ENCODE results near the gene SEC23A.
"Not testable (repeated sequence)": the region's sequence is repeated elsewhere in the genome, so short reads cannot be mapped to it uniquely, and the experiment has no call there.

Gene SEC23A

GRCh38 chr14:39030209-39030608 lies 72.8 kb downstream of the SEC23A start:
- DNase-seq (ENCODE audit: low read depth in 2 of 2) = no peak

GRCh38 chr14:39029789-39030188 lies 73.2 kb downstream of the SEC23A start:
- DNase-seq (ENCODE audit: low read depth in 2 of 2) = no peak

GRCh38 chr14:39028620-39029019 lies 74.4 kb downstream of the SEC23A start:
- DNase-seq (ENCODE audit: low read depth in 2 of 2) = no peak

GRCh38 chr14:39025810-39026627 lies 77.0 kb downstream of the SEC23A start:
- DNase-seq (ENCODE audit: low read depth in 2 of 2) = no peak

DNA sequence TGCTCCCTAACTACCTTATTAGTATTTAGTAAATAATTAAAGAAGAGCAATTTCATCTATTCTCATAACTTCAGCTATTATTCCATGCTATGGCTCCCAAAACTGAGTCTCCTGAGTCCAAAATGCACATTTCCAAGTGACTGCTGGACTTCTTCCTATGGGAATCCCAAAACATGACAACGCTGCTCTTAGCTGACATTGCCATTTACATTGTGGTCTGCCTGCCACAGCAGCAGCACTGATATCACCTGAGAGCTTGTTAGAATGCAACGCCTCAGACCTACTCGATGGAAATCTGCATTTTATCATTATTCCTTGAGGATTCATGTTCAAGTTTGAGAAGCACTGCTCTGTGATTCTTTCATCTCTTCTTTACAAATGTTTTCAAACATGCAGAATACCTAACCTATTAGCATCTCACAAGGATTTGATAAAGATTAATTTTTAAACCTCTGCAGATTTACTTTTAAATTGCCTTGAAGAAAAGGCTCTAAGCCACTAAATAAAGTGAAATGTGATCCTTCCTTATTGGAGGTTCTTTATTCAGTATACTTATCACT lies 77.7 kb downstream of the SEC23A start:
- no peak for DNase-seq (ENCODE audit: low read depth in 2 of 2)

DNA sequence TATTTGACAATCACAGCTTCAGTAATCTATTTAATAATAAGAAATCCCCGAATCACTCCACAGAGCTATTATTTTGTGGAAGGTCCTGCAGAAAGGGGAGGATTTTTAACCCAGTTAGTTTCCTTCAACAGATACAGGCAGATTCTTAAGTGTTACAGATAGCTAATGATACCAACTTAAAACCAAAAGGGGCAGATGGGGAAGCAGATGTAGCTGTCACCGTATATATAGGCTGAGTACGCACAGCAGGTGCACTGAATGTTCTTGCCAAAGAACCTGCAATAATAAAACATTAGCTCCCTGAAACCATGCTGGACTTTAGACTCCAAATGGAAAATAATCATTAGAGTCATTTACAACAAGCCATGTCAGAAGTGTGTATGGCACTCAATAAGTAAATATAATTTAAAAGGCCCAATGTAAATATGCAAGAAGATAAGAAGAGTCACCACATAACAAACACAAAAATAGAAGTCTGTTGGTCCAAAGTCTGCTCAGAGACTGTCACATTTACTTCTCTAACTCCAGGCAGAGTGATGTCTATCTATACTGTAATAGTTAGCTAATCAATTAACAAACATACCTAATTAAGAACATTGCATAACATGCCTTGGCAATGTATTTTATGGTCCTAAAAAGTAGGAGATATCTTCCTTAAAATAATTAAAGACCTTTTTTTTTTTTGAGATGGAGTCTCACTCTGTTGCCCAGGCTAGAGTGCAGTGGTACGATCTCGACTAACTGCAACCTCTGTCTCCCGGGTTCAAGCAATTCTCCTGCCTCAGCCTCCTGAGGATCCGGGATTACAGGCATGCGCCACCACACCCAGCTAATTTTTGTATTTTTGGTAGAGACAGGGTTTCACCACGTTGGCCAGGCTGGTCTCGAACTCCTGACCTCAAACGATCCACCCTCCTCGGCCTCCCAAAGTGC lies 78.8 kb downstream of the SEC23A start:
- no peak for DNase-seq (ENCODE audit: low read depth in 2 of 2)

GRCh38 chr14:39017096-39018016 lies 85.7 kb downstream of the SEC23A start:
- DNase-seq (ENCODE audit: low read depth in 2 of 2) = not testable (repeated sequence)

- DNase-seq (ENCODE audit: low read depth in 2 of 2) = no peak
Measured at GRCh38 chr14:39016733-39017095, 86.3 kb downstream of the SEC23A start.

DNA sequence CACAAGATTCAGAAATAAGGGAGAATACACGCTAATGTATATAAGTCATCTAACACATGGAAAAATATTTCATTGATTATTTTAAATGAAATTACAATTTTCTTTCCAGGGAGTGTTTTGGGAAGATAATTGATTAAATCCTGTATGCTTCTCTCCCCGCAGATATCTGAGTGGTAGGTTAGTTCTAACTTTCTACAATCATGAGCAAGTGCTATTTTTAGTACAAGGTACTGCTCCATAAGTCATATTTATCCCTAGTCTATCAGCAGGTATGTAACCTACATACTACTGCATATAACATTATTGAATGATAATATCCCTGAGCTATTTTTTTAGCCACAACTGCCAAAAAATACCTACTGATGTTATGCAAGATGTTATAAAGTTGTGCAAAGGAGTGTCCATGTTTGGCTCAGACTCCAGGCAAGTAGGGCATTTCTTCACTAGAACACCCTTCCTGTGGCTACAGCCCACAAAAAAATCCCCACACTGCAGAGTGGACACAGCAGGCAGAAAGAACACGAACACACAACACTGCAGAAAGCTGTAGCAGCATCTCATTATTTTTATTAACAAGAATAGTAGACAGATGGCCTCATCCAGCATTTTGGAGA lies 87.0 kb downstream of the SEC23A start:
- DNase-seq (ENCODE audit: low read depth in 2 of 2) = no peak

DNA sequence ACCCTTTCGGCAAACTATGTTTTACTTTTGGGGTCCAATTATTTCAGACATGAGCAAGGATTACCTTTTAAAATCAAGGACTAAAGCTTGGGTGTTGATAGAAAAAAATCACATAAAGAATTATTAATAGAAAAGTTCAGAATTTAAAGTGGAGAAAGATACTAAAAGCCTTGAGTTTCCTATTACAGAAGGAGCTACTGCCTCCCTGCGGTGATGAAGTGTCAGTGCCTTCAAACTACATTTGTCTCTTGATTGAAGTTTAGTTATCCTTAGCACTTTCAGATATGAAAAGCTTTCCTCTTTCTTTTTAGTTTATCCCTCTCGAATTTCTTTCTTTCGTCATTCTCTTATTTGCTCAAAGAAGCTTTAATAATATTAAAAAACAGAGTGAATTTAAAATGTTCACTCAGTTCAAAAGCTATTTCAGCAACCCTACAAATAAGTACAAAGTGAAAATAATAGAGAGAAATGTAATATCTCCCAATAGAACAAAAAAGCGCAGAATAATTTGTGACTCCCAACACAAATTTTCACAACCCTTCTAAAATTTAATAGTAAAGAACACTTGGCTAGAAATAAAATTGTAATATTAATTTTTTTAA lies 87.6 kb downstream of the SEC23A start:
- DNase-seq (ENCODE audit: low read depth in 2 of 2) = no peak

- no peak for DNase-seq (ENCODE audit: low read depth in 2 of 2)
Measured at GRCh38 chr14:39014460-39014859, 88.6 kb downstream of the SEC23A start.

GRCh38 chr14:39008965-39009364 lies 94.1 kb downstream of the SEC23A start:
- DNase-seq (ENCODE audit: low read depth in 2 of 2) = not testable (repeated sequence)

- DNase-seq (ENCODE audit: low read depth in 2 of 2) = no peak
Measured at GRCh38 chr14:39006721-39007410, 96.2 kb downstream of the SEC23A start.

DNA sequence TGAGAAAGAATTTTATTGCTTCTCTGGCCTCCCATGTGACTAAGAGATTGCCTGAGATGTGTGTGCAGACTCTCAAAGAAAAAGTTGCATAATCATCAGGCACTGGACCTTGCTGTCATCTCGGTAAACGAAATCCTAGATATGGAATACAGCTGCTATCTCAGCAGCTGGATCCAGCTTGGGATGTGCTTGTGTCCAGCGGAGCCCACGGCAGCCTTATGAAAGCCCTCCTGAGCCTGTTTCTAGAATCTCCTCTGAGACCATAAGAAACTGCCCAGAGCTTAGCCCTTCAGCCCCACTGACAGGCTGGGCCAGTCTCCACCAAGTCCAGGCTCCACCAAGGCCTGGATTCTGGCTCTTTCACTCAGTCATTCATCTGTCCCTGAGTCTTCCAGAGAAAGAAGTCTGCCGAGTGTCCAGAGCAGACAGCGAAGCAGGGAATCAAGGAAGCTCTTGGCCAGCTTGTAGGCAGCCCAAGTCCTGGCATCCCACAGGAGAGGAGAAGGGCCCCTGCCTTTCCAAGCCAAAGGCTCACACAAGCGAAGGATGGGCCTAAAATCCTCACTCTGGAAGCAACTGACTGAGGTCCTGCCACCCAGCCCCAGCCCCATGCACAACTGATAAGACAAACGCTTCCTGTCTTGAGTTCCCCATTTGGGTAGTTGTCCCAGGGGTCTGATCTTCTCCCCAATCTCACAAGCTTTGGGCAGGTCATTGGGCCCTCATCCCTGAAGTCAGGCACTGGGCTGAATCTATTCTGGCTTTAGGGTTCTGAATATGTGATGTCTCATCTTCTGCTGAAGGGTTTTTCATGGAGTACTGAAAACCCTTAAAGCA lies 97.8 kb downstream of the SEC23A start:
- DNase-seq (ENCODE audit: low read depth in 2 of 2) = no peak

GRCh38 chr14:38999949-39000348 lies 103.1 kb downstream of the SEC23A start:
- no peak for DNase-seq (ENCODE audit: low read depth in 2 of 2)

- no peak for DNase-seq (ENCODE audit: low read depth in 2 of 2)
Measured at GRCh38 chr14:38994731-38995130, 108.3 kb downstream of the SEC23A start.

- DNase-seq (ENCODE audit: low read depth in 2 of 2) = no peak
Measured at GRCh38 chr14:38993981-38994380, 109.1 kb downstream of the SEC23A start.

DNA sequence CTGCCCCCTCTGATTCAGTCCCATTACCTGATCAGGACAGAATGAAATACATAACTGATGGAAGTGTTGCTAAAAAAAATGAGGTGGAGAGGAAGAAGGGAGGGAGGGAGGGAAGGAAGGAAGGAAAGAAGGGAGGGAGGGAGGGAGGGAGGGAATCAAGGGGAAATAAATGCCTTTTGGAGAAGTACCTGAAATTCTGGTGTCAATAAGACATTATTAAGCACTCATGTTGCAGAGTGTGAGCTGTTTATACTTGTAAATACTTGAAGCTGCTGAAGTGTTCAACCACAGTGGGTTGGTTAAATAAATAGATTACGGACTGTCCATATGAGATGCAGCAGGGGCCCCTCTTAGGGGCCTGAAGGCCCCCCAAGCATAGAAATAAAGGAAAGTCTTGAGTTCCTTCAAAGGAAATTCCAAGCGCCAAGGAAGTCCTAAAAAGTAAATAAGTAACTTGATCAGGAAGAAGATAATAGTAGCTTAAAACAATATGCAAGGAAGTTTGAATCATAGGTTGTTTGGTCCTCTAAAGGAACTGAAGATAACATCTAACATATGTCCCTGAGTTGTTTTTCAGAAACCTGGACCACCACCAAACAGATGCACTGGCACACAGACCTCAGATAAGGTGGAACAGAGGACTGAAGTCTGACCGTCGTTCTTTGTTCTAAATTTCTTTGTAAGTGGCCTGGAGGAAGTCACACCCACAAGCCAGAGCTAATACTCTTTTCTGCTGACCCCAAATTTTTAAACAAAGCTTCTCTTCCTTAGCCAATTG lies 110.8 kb downstream of the SEC23A start:
- DNase-seq (ENCODE audit: low read depth in 2 of 2) = no peak

All from stimulated activated CD4-positive, alpha-beta T cell treated with anti-CD3 and anti-CD28 coated beads, Interleukin-1b, Interleukin-23, amount 100 ng/mL, for 4 hours (primary cell).